Peyer's patch (tissue), 4 donors: ENCODE data around the gene AP1S1. TPM values are rescaled to one million over a fixed set of nuclear protein-coding genes. Genes with fewer than 3 reads are reported as not detected.

ENCODE experiments used
- DNase-seq, 3 donors: peaks; one replicate each; pipeline ENCODE4 v3.0.0-alpha.2; 2017 to 2019
- H3K27ac ChIP-seq, 4 donors: fragments of 200-600 bp; sonication (generic); one replicate each; pipeline ENCODE4 v1.5.1; 2016 to 2019
- H3K27me3 ChIP-seq, 2 donors: fragments of 200-600 bp; sonication (generic); one replicate each; pipeline ENCODE4 v1.5.1; 2019
- H3K36me3 ChIP-seq, 3 donors: fragments of 200-600 bp; sonication (generic); one replicate each; pipeline ENCODE4 v1.5.1; 2016 to 2019
- H3K4me1 ChIP-seq, 4 donors: fragments of 200-600 bp; sonication (generic); one replicate each; pipeline ENCODE4 v1.5.1; 2016 to 2019
- H3K4me3 ChIP-seq, 4 donors: fragments of 200-600 bp; sonication (generic); 1 replicate in 3 of 4; 2 replicates in 1 of 4; pipeline ENCODE4 v1.5.1; 2016 to 2019; ENCODE audit warnings: mild to moderate bottlenecking in 1 of 4
- H3K9me3 ChIP-seq, 4 donors: fragments of 200-600 bp; sonication (generic); one replicate each; pipeline ENCODE4 v1.5.1; 2016 to 2019; ENCODE audit warnings: mild to moderate bottlenecking in 1 of 4
- POLR2A ChIP-seq, 2 donors: fragments of 450-650 bp; IDR thresholded peaks; one replicate each; pipeline ENCODE4 v1.5.1; 2017; ENCODE audit warnings: antibody characterized with exemption in 2 of 2, mild to moderate bottlenecking in 2 of 2, moderate library complexity in 2 of 2
- total RNA-seq, 4 donors: library from RNA; depleted of rRNA; stranded (reverse); fragments of >200 nt; gene quantifications; one replicate each; pipeline ENCODE4 v1.1.0, GENCODE V29; 2016
- TF ChIP-seq, protein P1 (sequence below), 6 experiments: fragments of 450-650 bp in 4 of 6; fragments of 200-600 bp in 2 of 6; sonication (generic) in 1 of 6; IDR thresholded peaks; one replicate each; pipeline ENCODE4 v1.5.1; 2017 to 2019; ENCODE audit warnings: antibody characterized with exemption in 6 of 6, mild to moderate bottlenecking in 3 of 6, moderate library complexity in 1 of 6

AP1S1 gene
- total RNA-seq, 4 donors from 2014 or later, result 53.6 to 136 (median 95.7) TPM

DNA sequence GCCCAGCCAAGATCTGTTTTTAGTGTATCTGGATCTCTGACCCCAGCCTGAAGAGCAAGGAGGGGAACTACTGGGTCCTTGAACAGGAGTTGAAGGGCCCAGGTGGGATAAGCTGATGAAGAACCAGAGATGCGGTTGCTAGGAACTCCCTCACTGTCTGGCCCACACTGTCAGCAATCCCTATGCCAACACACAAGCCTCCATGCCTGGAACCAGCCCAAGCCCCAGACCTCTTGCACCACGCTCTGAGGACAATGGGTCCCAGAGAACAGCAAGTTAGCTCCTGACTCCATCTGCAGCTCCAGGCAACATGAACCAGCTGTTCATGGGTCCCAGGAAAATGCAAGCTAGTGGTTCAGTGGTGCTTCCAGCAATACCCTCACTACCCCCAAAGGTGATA is 23.4 kb downstream of the AP1S1 start:
- peaks cover 0 to 38% of the 10 kb centered on the region in 2 donors for H3K27me3 ChIP-seq

DNA sequence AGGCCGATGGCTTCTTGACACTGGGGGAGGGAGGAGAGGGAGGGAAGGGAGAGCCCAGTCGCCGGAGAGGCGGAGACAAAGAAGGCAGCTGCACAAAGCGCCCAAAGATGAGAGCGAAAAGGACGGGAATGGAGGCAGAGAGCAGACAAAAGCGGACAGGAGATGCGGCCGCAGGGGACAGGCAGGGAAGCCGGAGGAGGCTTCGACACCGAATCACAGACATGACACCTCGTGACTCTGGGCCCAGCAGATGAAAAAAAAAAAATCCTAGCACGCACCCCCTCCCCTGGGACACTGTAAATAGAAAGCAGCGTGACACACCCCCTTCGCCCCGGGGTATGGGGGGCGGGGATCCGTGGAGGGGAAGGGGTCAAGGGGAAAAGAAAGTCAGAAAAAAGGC is 24.8 kb downstream of the AP1S1 start:
- Histone ChIP-seq H3K9me3 (no peaks in the 10 kb centered on the region), H3K36me3 (no peaks in the 10 kb centered on the region), H3K27me3 (peaks cover 0 to 26% of the 10 kb centered on the region in 2 donors), H3K4me3 (no peak overlapping the region), H3K4me1 (peaks cover 0 to 16% (median 4%) of the 10 kb centered on the region in 4 donors), H3K27ac (no peak overlapping the region)
- TF ChIP-seq, protein P1, sequence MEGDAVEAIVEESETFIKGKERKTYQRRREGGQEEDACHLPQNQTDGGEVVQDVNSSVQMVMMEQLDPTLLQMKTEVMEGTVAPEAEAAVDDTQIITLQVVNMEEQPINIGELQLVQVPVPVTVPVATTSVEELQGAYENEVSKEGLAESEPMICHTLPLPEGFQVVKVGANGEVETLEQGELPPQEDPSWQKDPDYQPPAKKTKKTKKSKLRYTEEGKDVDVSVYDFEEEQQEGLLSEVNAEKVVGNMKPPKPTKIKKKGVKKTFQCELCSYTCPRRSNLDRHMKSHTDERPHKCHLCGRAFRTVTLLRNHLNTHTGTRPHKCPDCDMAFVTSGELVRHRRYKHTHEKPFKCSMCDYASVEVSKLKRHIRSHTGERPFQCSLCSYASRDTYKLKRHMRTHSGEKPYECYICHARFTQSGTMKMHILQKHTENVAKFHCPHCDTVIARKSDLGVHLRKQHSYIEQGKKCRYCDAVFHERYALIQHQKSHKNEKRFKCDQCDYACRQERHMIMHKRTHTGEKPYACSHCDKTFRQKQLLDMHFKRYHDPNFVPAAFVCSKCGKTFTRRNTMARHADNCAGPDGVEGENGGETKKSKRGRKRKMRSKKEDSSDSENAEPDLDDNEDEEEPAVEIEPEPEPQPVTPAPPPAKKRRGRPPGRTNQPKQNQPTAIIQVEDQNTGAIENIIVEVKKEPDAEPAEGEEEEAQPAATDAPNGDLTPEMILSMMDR (IDR thresholded peaks at IDR 0.05), result no peak
- no peak for TF ChIP-seq POLR2A (IDR thresholded peaks at IDR 0.05)
- DNase-seq, result no peak

More for the DNA sequence above, 23.4 kb downstream of the AP1S1 start:
- H3K4me1 ChIP-seq, result peaks cover 0 to 30% (median 16%) of the 10 kb centered on the region in 4 donors
- TF ChIP-seq POLR2A (IDR thresholded peaks at IDR 0.05), result no peak
- TF ChIP-seq, protein P1 (IDR thresholded peaks at IDR 0.05), result no peak
- H3K9me3 ChIP-seq, result peaks cover 0 to 2% (median 0%) of the 10 kb centered on the region in 4 donors
- no peak overlapping the region for H3K4me3 ChIP-seq
- H3K36me3 ChIP-seq, result no peaks in the 10 kb centered on the region
- H3K27ac ChIP-seq, result no peak overlapping the region
- DNase-seq, result no peak

DNA sequence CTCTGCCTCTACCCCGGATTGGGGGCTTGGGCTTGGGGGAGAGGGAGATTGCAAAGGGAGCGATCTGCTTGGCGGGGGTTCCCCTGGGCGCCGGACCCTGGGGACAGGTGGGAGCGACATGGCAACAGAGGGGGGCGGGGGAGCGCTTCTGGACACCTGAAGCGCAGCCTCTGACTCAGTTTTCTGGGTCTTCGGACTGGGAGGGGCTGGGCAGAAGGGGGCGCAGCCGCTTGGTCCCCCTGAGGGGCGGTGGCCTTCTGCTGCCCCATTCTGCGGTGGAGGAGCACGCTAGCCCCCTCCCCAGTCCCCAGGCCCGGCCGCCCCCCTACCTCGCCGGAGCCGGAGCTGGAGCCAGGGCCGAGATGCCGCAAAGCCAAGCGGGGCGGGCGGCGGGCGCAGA is 25.4 kb downstream of the AP1S1 start:
- H3K9me3 ChIP-seq, result no peaks in the 10 kb centered on the region
- H3K4me3 ChIP-seq, result no peak overlapping the region
- no peaks in the 10 kb centered on the region for H3K36me3 ChIP-seq
- TF ChIP-seq POLR2A (IDR thresholded peaks at IDR 0.05), result no peak
- TF ChIP-seq, protein P1 (IDR thresholded peaks at IDR 0.05), result no peak
- peaks cover 0 to 16% (median 2%) of the 10 kb centered on the region in 4 donors for H3K4me1 ChIP-seq
- peaks cover 0 to 21% of the 10 kb centered on the region in 2 donors for H3K27me3 ChIP-seq
- H3K27ac ChIP-seq, result no peak overlapping the region
- no peak for DNase-seq

DNA sequence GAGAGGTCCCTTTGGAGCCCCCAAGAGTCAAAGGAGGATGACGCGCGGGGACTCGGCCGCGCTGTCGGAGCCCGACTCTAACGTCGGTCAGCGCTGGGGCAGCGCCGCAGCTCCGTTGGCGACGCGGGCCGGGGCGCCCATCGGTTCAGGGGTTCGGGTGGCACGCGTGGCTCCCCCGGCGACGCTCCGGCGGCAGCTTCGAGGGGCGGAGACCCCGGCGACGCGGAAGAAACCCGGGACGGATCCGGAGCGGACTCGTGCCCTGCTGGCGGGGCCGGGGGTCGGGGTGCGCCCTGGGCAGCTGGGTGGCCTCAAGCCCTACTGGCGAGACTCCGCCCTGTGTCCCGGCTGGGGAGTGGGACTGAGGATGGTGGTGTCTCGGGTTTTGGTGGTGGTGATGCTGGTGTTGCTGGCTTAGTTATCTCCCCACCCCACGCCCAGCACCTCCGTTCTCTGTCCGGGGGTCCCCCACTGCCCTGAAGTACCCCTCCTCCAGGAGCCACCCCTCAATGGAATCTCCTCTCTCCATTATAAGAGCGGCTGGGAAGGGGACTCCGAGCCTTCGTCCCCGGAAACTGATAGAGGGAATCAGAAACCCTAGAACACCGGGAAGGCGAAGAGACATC is 26.0 kb downstream of the AP1S1 start, which contains the start of gene NAT16:
NAT16 (minus strand) TSS at position 164 of the 626 bp plus-strand sequence. CDS start 5,486 bp downstream, outside the sequence.
- H3K36me3 ChIP-seq, result no peaks in the 10 kb centered on the region
- TF ChIP-seq, protein P1 (IDR thresholded peaks at IDR 0.05), result no peak
- TF ChIP-seq POLR2A (IDR thresholded peaks at IDR 0.05), result no peak
- H3K4me3 ChIP-seq, result peak within 1 kb of the TSS in 1 of 4 donors; percentile 14
- peaks cover 0 to 21% of the 10 kb centered on the region in 2 donors for H3K27me3 ChIP-seq
- no peaks in the 10 kb centered on the region for H3K9me3 ChIP-seq
- no peak within 1 kb of the TSS for H3K27ac ChIP-seq
- peaks cover 0 to 20% (median 2%) of the 10 kb centered on the region in 4 donors for H3K4me1 ChIP-seq
- no peak for DNase-seq

DNA sequence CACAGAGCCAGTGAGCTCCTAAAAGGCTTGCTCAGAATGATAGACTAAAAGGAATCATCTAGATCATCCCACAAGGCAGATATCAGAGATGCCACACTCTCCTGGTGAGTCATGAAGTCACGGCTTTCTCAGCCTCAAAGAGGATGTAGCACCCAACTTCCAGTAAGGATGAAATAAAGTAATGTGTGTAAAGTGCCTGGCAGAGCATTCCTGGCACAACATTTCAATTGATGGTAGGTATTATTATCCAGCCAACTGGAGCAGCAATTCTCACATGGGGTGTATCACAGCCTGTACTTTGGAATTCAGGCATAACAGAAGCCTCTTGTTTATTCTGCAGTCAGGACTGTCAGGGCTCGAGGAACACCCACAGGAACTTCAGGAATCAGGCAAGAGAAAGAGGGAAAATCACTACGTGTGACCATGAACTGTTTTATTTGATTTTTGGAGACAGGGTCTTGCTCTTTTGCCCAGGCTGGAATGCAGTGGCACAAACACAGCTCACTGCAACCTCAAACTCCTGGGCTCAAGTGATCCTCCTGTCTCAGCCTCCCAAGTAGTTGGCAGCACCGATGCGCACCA is 31.1 kb downstream of the AP1S1 start:
- Histone ChIP-seq H3K27ac (peak overlapping the region in 1 of 4 donors; percentile 34), H3K9me3 (no peaks in the 10 kb centered on the region), H3K36me3 (no peaks in the 10 kb centered on the region), H3K4me1 (peaks cover 0 to 14% (median under 1%) of the 10 kb centered on the region in 4 donors), H3K4me3 (no peak overlapping the region), H3K27me3 (peaks cover 0 to under 1% of the 10 kb centered on the region in 2 donors)
- TF ChIP-seq, protein P1 (IDR thresholded peaks at IDR 0.05), result no peak
- no peak for TF ChIP-seq POLR2A (IDR thresholded peaks at IDR 0.05)
- DNase-seq, result no peak
